ENCODE results near the gene SPSB1.

DNA sequence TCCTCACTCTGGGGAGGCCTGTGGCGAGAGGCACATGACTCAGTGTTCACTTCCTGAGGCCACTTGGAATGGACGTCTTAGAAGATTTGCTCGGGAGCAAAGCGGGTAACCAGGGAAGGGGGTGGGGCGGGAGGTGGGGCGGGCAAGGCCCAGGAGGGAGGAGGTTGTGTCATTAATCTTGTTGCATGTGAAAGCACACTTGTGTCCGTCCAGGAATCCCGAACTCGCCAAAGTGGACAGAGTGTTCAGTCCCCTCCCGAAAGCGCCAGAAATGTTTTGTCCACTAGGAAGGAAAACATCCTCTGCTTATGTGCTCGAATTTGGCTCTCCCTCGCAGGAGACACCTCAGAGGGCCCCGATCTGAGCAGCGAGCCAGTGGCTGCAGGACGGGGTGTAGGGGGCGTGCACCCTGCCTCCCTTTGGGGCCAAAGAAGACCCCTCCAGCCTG, 84.2 kb downstream of the SPSB1 start:
- TF ChIP-seq ISL1 (CRISPR knock-in tag; IDR thresholded peaks at IDR 0.05) (no peak), RARB (CRISPR knock-in tag; IDR thresholded peaks at IDR 0.05) (no peak), ZFP30 (CRISPR knock-in tag; IDR thresholded peaks at IDR 0.05) (no peak), ZNF565 (CRISPR knock-in tag; conservative IDR thresholded peaks at IDR 0.05; ENCODE audit: low read depth) (no peak), OSR1 (CRISPR knock-in tag; IDR thresholded peaks at IDR 0.05) (no peak), PATZ1 (CRISPR knock-in tag; IDR thresholded peaks at IDR 0.05; ENCODE audit: borderline replicate concordance) (no peak), ZC3H10 (CRISPR knock-in tag; IDR thresholded peaks at IDR 0.05) (no peak), TOX (CRISPR knock-in tag; IDR thresholded peaks at IDR 0.05; ENCODE audit: borderline replicate concordance) (no peak), ZFP3 (CRISPR knock-in tag; IDR thresholded peaks at IDR 0.05) (no peak), ZNF8 (CRISPR knock-in tag; IDR thresholded peaks at IDR 0.05) (no peak), ARNTL (CRISPR knock-in tag; IDR thresholded peaks at IDR 0.05; ENCODE audit: borderline replicate concordance, low read depth) (no peak), CSDC2 (CRISPR knock-in tag; IDR thresholded peaks at IDR 0.05) (no peak)
- TF ChIP-seq, protein P1, sequence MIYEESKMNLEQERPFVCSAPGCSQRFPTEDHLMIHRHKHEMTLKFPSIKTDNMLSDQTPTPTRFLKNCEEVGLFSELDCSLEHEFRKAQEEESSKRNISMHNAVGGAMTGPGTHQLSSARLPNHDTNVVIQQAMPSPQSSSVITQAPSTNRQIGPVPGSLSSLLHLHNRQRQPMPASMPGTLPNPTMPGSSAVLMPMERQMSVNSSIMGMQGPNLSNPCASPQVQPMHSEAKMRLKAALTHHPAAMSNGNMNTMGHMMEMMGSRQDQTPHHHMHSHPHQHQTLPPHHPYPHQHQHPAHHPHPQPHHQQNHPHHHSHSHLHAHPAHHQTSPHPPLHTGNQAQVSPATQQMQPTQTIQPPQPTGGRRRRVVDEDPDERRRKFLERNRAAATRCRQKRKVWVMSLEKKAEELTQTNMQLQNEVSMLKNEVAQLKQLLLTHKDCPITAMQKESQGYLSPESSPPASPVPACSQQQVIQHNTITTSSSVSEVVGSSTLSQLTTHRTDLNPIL (CRISPR knock-in tag; IDR thresholded peaks at IDR 0.05; ENCODE audit: low read depth), result no peak
- TF ChIP-seq, protein P2, sequence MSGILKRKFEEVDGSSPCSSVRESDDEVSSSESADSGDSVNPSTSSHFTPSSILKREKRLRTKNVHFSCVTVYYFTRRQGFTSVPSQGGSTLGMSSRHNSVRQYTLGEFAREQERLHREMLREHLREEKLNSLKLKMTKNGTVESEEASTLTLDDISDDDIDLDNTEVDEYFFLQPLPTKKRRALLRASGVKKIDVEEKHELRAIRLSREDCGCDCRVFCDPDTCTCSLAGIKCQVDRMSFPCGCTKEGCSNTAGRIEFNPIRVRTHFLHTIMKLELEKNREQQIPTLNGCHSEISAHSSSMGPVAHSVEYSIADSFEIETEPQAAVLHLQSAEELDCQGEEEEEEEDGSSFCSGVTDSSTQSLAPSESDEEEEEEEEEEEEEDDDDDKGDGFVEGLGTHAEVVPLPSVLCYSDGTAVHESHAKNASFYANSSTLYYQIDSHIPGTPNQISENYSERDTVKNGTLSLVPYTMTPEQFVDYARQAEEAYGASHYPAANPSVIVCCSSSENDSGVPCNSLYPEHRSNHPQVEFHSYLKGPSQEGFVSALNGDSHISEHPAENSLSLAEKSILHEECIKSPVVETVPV (CRISPR knock-in tag; IDR thresholded peaks at IDR 0.05), result no peak
